ENCODE measurements around the gene SPATS2.
"Not testable (repeated sequence)": the region's sequence is repeated elsewhere in the genome, so short reads cannot be mapped to it uniquely, and the experiment has no call there.

SPATS2 gene

GRCh38 chr12:49417558-49417957 is 50.3 kb downstream of the SPATS2 start:
- Histone ChIP-seq H3K27me3 (ENCODE audit: control insufficient read depth, insufficient read depth, low read length) (no peaks in the 10 kb centered on the region), H3K4me1 (ENCODE audit: control insufficient read depth, insufficient read depth, low read length) (peaks cover 4% of the 10 kb centered on the region), H3K9me3 (replicated peaks; ENCODE audit: low read length) (no peaks in the 10 kb centered on the region), H3K4me2 (ENCODE audit: low read length) (no peak overlapping the region), H3K9ac (ENCODE audit: low read depth, low read length) (no peak overlapping the region), H3K36me3 (ENCODE audit: insufficient read depth, low read length) (peaks cover 5% of the 10 kb centered on the region), H3K4me3 (ENCODE audit: low read length) (no peak overlapping the region)

- H3K9ac ChIP-seq (ENCODE audit: low read depth, low read length) = no peak overlapping the region
- no peaks in the 10 kb centered on the region for H3K4me1 ChIP-seq (ENCODE audit: control insufficient read depth, insufficient read depth, low read length)
- H3K4me2 ChIP-seq (ENCODE audit: low read length) = no peak overlapping the region
- no peaks in the 10 kb centered on the region for H3K27me3 ChIP-seq (ENCODE audit: control insufficient read depth, insufficient read depth, low read length)
- no peak overlapping the region for H3K4me3 ChIP-seq (ENCODE audit: low read length)
- no peaks in the 10 kb centered on the region for H3K9me3 ChIP-seq (replicated peaks; ENCODE audit: low read length)
- no peaks in the 10 kb centered on the region for H3K36me3 ChIP-seq (ENCODE audit: insufficient read depth, low read length)
These were observed 53.3 kb downstream of the SPATS2 start for GRCh38 chr12:49420556-49420955.

- H3K27me3 ChIP-seq (ENCODE audit: control insufficient read depth, insufficient read depth, low read length) = no peaks in the 10 kb centered on the region
- H3K36me3 ChIP-seq (ENCODE audit: insufficient read depth, low read length) = peaks cover 6% of the 10 kb centered on the region
- H3K9me3 ChIP-seq (replicated peaks; ENCODE audit: low read length) = no peaks in the 10 kb centered on the region
- H3K4me2 ChIP-seq (ENCODE audit: low read length) = no peak overlapping the region
- no peak overlapping the region for H3K9ac ChIP-seq (ENCODE audit: low read depth, low read length)
- no peak overlapping the region for H3K4me3 ChIP-seq (ENCODE audit: low read length)
- no peaks in the 10 kb centered on the region for H3K4me1 ChIP-seq (ENCODE audit: control insufficient read depth, insufficient read depth, low read length)
These were observed 54.9 kb downstream of the SPATS2 start for GRCh38 chr12:49422114-49422513.

DNA sequence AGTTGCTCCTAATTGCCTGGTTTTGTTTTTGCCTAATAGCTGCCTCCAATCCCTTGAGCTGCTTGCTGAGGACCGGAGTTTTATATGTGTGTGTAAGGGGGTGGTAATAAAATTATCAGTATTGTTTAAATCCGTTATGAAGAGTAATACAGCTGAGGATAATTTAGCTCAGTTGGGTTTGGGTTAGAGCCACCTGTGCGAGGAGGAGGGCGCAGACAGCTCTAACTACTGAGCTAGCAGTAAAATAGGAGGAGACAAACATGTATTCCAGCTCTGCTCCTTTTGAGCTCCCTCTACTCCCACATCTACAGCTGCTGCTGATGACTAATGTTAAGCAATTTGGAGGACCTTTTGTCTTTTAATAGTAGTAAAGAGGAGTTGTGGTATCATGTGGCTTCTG is 61.5 kb downstream of the SPATS2 start:
- Histone ChIP-seq H3K9me3 (replicated peaks; ENCODE audit: low read length) (no peaks in the 10 kb centered on the region), H3K36me3 (ENCODE audit: insufficient read depth, low read length) (peaks cover 6% of the 10 kb centered on the region), H3K9ac (ENCODE audit: low read depth, low read length) (no peak overlapping the region), H3K4me1 (ENCODE audit: control insufficient read depth, insufficient read depth, low read length) (peaks cover 13% of the 10 kb centered on the region), H3K27me3 (ENCODE audit: control insufficient read depth, insufficient read depth, low read length) (no peaks in the 10 kb centered on the region), H3K4me3 (ENCODE audit: low read length) (no peak overlapping the region), H3K4me2 (ENCODE audit: low read length) (peak overlapping the region; percentile 66)

- no peak overlapping the region for H3K4me2 ChIP-seq (ENCODE audit: low read length)
- no peak overlapping the region for H3K4me3 ChIP-seq (ENCODE audit: low read length)
- H3K9me3 ChIP-seq (replicated peaks; ENCODE audit: low read length) = no peaks in the 10 kb centered on the region
- no peaks in the 10 kb centered on the region for H3K36me3 ChIP-seq (ENCODE audit: insufficient read depth, low read length)
- no peaks in the 10 kb centered on the region for H3K27me3 ChIP-seq (ENCODE audit: control insufficient read depth, insufficient read depth, low read length)
- H3K9ac ChIP-seq (ENCODE audit: low read depth, low read length) = no peak overlapping the region
- H3K4me1 ChIP-seq (ENCODE audit: control insufficient read depth, insufficient read depth, low read length) = peaks cover 13% of the 10 kb centered on the region
These were observed 65.4 kb downstream of the SPATS2 start for GRCh38 chr12:49432616-49433015.

DNA sequence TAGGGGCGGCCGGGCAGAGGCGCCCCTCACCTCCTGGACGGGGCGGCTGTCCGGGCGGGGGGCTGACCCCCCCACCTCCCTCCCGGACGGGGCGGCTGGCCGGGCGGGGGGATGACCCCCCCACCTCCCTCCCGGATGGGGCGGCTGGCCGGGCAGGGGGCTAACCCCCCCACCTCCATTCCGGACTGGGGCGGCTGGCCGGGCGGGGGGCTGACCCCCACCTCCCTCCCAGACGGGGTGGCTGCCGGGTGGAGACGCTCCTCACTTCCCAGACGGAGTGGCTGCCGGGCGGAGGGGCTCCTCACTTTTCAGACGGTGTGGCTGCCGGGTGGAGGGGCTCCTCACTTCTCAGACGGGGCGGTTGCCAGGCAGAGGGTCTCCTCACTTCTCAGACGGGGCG is 69.5 kb downstream of the SPATS2 start:
- not testable (repeated sequence) for H3K36me3 ChIP-seq (ENCODE audit: insufficient read depth, low read length); H3K4me3 ChIP-seq (ENCODE audit: low read length); H3K9ac ChIP-seq (ENCODE audit: low read depth, low read length); H3K4me2 ChIP-seq (ENCODE audit: low read length); H3K4me1 ChIP-seq (ENCODE audit: control insufficient read depth, insufficient read depth, low read length); H3K27me3 ChIP-seq (ENCODE audit: control insufficient read depth, insufficient read depth, low read length); H3K9me3 ChIP-seq (replicated peaks; ENCODE audit: low read length)

GRCh38 chr12:49439042-49439441 is 71.8 kb downstream of the SPATS2 start:
- Histone ChIP-seq H3K4me2 (ENCODE audit: low read length) (no peak overlapping the region), H3K9ac (ENCODE audit: low read depth, low read length) (no peak overlapping the region), H3K4me1 (ENCODE audit: control insufficient read depth, insufficient read depth, low read length) (no peaks in the 10 kb centered on the region), H3K9me3 (replicated peaks; ENCODE audit: low read length) (no peaks in the 10 kb centered on the region), H3K36me3 (ENCODE audit: insufficient read depth, low read length) (peaks cover 6% of the 10 kb centered on the region), H3K4me3 (ENCODE audit: low read length) (no peak overlapping the region), H3K27me3 (ENCODE audit: control insufficient read depth, insufficient read depth, low read length) (no peaks in the 10 kb centered on the region)

GRCh38 chr12:49440035-49440434 is 72.8 kb downstream of the SPATS2 start:
- no peak overlapping the region for H3K4me3 ChIP-seq (ENCODE audit: low read length)
- H3K4me2 ChIP-seq (ENCODE audit: low read length) = no peak overlapping the region
- H3K27me3 ChIP-seq (ENCODE audit: control insufficient read depth, insufficient read depth, low read length) = no peaks in the 10 kb centered on the region
- H3K4me1 ChIP-seq (ENCODE audit: control insufficient read depth, insufficient read depth, low read length) = no peaks in the 10 kb centered on the region
- H3K9ac ChIP-seq (ENCODE audit: low read depth, low read length) = no peak overlapping the region
- H3K36me3 ChIP-seq (ENCODE audit: insufficient read depth, low read length) = peaks cover 6% of the 10 kb centered on the region
- H3K9me3 ChIP-seq (replicated peaks; ENCODE audit: low read length) = no peaks in the 10 kb centered on the region

GRCh38 chr12:49442915-49443314 is 75.7 kb downstream of the SPATS2 start:
- Histone ChIP-seq H3K27me3 (ENCODE audit: control insufficient read depth, insufficient read depth, low read length) (no peaks in the 10 kb centered on the region), H3K4me2 (ENCODE audit: low read length) (no peak overlapping the region), H3K4me1 (ENCODE audit: control insufficient read depth, insufficient read depth, low read length) (no peaks in the 10 kb centered on the region), H3K36me3 (ENCODE audit: insufficient read depth, low read length) (peaks cover 10% of the 10 kb centered on the region), H3K9me3 (replicated peaks; ENCODE audit: low read length) (no peaks in the 10 kb centered on the region), H3K4me3 (ENCODE audit: low read length) (no peak overlapping the region), H3K9ac (ENCODE audit: low read depth, low read length) (no peak overlapping the region)

DNA sequence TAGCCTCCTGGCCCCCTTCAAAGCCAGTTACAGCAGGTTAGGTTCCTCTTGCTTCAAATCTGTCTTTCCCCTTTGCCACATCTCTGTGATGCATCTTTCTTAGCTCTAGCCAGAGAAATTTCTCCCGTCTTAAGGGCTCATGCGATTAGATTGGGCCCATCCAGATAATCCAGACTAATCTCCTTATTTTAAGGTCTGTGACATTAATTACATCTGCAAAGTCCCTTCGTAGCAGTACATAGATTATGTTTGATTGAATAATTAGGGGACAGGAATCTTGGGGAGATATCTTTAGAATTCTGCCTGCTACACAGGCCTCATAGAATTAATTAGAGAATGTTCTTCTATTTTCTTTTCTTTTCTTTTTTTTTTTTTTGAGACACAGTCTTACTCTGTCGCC is 79.3 kb downstream of the SPATS2 start:
- Histone ChIP-seq H3K9ac (ENCODE audit: low read depth, low read length) (no peak overlapping the region), H3K27me3 (ENCODE audit: control insufficient read depth, insufficient read depth, low read length) (no peaks in the 10 kb centered on the region), H3K4me3 (ENCODE audit: low read length) (no peak overlapping the region)

GRCh38 chr12:49448858-49449257 is 81.6 kb downstream of the SPATS2 start:
- Histone ChIP-seq H3K27me3 (ENCODE audit: control insufficient read depth, insufficient read depth, low read length) (no peaks in the 10 kb centered on the region), H3K36me3 (ENCODE audit: insufficient read depth, low read length) (peaks cover 4% of the 10 kb centered on the region), H3K9me3 (replicated peaks; ENCODE audit: low read length) (no peaks in the 10 kb centered on the region), H3K4me3 (ENCODE audit: low read length) (no peak overlapping the region), H3K4me2 (ENCODE audit: low read length) (no peak overlapping the region), H3K9ac (ENCODE audit: low read depth, low read length) (no peak overlapping the region), H3K4me1 (ENCODE audit: control insufficient read depth, insufficient read depth, low read length) (no peaks in the 10 kb centered on the region)

More for the DNA sequence above, 79.3 kb downstream of the SPATS2 start:
- Histone ChIP-seq H3K9me3 (replicated peaks; ENCODE audit: low read length) (no peaks in the 10 kb centered on the region), H3K4me2 (ENCODE audit: low read length) (no peak overlapping the region), H3K36me3 (ENCODE audit: insufficient read depth, low read length) (peaks cover 10% of the 10 kb centered on the region), H3K4me1 (ENCODE audit: control insufficient read depth, insufficient read depth, low read length) (no peaks in the 10 kb centered on the region)

DNA sequence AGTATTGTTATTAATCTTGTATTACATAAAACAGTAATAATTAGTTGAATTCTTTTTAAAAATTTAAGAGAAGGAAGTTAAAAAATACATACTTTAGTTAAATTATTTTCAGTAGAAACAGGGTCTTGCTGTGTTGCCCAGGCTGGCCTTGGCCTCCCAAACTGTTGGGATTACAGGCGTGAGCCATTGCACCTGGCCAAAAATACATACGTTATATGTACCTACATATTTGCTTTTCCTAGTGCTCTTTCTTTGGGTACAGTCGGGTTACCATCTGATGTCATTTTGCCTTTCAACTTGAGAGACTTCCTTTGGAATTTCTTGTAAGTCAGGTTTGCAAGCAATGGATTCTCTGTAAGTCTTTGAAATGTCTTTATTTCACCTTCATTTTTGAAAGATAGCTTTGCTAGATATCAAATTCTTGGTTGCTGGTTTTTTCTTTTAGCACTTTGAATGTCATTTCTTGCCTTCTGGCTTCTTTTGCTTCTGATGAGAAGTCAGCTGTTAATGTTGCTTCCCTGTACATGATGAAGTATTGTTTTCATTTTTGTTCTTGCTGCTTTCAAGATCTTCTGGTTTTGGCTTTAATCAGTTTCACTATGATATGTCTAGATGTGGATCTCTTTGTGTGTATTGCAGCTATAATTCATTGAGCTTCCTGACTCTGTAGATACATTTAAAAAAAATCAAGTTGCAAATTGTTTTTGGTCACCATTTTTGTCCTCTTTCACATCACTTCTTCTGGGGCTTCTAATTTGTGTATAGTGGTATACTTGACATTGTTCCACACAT is 84.4 kb downstream of the SPATS2 start:
- Histone ChIP-seq H3K27me3 (ENCODE audit: control insufficient read depth, insufficient read depth, low read length) (no peaks in the 10 kb centered on the region), H3K4me2 (ENCODE audit: low read length) (no peak overlapping the region), H3K4me3 (ENCODE audit: low read length) (no peak overlapping the region), H3K4me1 (ENCODE audit: control insufficient read depth, insufficient read depth, low read length) (no peaks in the 10 kb centered on the region), H3K9ac (ENCODE audit: low read depth, low read length) (no peak overlapping the region), H3K36me3 (ENCODE audit: insufficient read depth, low read length) (no peaks in the 10 kb centered on the region), H3K9me3 (replicated peaks; ENCODE audit: low read length) (no peaks in the 10 kb centered on the region)
